VCaP (cell line): ENCODE data around the gene HSPG2.
"Not testable (repeated sequence)": the region's sequence is repeated elsewhere in the genome, so short reads cannot be mapped to it uniquely, and the experiment has no call there.

Experiments
- H3K27ac ChIP-seq: fragments of 450-650 bp; 2 replicates; pipeline ENCODE4 v1.5.1; 2017
- CTCF ChIP-seq: fragments of 450-650 bp; conservative IDR thresholded peaks from 2 replicates; pipeline ENCODE4 v1.5.1; 2017; ENCODE audit warnings: mild to moderate bottlenecking, moderate library complexity

HSPG2 gene

GRCh38 chr1:21955058-21955457, 17.9 kb upstream of the HSPG2 start:
- H3K27ac ChIP-seq = peak overlapping the region; percentile 96; the same call in 1 of the 2 replicates
- no peak for TF ChIP-seq CTCF

GRCh38 chr1:21952786-21953520, 15.8 kb upstream of the HSPG2 start:
- H3K27ac ChIP-seq = no peak overlapping the region
- no peak for TF ChIP-seq CTCF

- TF ChIP-seq CTCF = no peak
- no peak overlapping the region for H3K27ac ChIP-seq
Measured at GRCh38 chr1:21951226-21951870, 14.2 kb upstream of the HSPG2 start.

- H3K27ac ChIP-seq = no peak overlapping the region
- no peak for TF ChIP-seq CTCF
Measured at GRCh38 chr1:21950734-21951133, 13.6 kb upstream of the HSPG2 start.

- no peak overlapping the region for H3K27ac ChIP-seq
- TF ChIP-seq CTCF = no peak; the same call in 1 of the 2 replicates
Measured at GRCh38 chr1:21946836-21947587, 9.9 kb upstream of the HSPG2 start.

GRCh38 chr1:21944733-21945073, 7.6 kb upstream of the HSPG2 start:
- H3K27ac ChIP-seq = peak overlapping the region; percentile 2; the same call in 1 of the 2 replicates
- no peak for TF ChIP-seq CTCF

GRCh38 chr1:21942959-21943640, 6.0 kb upstream of the HSPG2 start:
- H3K27ac ChIP-seq = not testable (repeated sequence)
